ENCODE results near the gene ASB13. TPM values are rescaled to one million over a fixed set of nuclear protein-coding genes. Genes with fewer than 3 reads are reported as not detected.
A peak's percentile ranks its signal among the peaks of the same experiment; 100 is the strongest.

Gene ASB13
- total RNA-seq, 3 donors from 2014 or later (not counting 1 experiment from before 2014, with no cell fraction given): 0.99 to 2.4 (median 1.4) TPM

- Mint-ChIP-seq H3K27me3 (ENCODE audit: low read depth in 2 of 2) (peaks cover 25 to 34% of the 10 kb centered on the region in 2 donors), H3K27ac (no peak overlapping the region)
- 69% methylated on average over 6 of the region's 8 CpGs for WGBS (ENCODE audit: insufficient coverage)
Measured at GRCh38 chr10:5670662-5671375, 4.4 kb upstream of the ASB13 start.

GRCh38 chr10:5669604-5670003 lies 3.2 kb upstream of the ASB13 start:
- Histone ChIP-seq H3K4me1 (ENCODE audit: control insufficient read depth, insufficient read depth, low read length) (peaks cover 11% of the 10 kb centered on the region), H3K9me3 (ENCODE audit: control insufficient read depth, insufficient read depth, low read length) (peaks cover 4% of the 10 kb centered on the region), H3K27ac (ENCODE audit: low read length) (no peak overlapping the region), H3K36me3 (ENCODE audit: control insufficient read depth, insufficient read depth, low read length) (no peaks in the 10 kb centered on the region), H3K4me3 (ENCODE audit: low read length) (no peak overlapping the region), H3K27me3 (ENCODE audit: control insufficient read depth, insufficient read depth, low read length) (peaks cover 7% of the 10 kb centered on the region)
- H3K4me3 Mint-ChIP-seq: no peak overlapping the region
- peaks cover 2 to 5% of the 10 kb centered on the region in 2 donors for H3K9me3 Mint-ChIP-seq
- no peaks in the 10 kb centered on the region for H3K36me3 Mint-ChIP-seq
- no peak for TF ChIP-seq CTCF (IDR thresholded peaks at IDR 0.05)
- intact Hi-C loops (cut with micrococcal nuclease): no loop called here
- H3K27ac Mint-ChIP-seq: no peak overlapping the region
- 83% methylated on average over 1 of the region's 1 CpG for WGBS (ENCODE audit: insufficient coverage)
- peaks cover 9 to 12% of the 10 kb centered on the region in 2 donors for H3K4me1 Mint-ChIP-seq
- ATAC-seq (no peak), DNase-seq (no peak)
- H3K27me3 Mint-ChIP-seq (ENCODE audit: low read depth in 2 of 2): peaks cover 25 to 31% of the 10 kb centered on the region in 2 donors

More at GRCh38 chr10:5670662-5671375, 4.4 kb upstream of the ASB13 start:
- H3K9me3 Mint-ChIP-seq: peaks cover 2 to 5% of the 10 kb centered on the region in 2 donors
- TF ChIP-seq CTCF (IDR thresholded peaks at IDR 0.05): no peak
- H3K4me1 Mint-ChIP-seq: peaks cover 7 to 9% of the 10 kb centered on the region in 2 donors
- peaks cover 4% of the 10 kb centered on the region for H3K9me3 ChIP-seq (ENCODE audit: control insufficient read depth, insufficient read depth, low read length)
- no peaks in the 10 kb centered on the region for H3K36me3 Mint-ChIP-seq
- H3K4me1 ChIP-seq (ENCODE audit: control insufficient read depth, insufficient read depth, low read length): peaks cover 9% of the 10 kb centered on the region
- H3K27me3 ChIP-seq (ENCODE audit: control insufficient read depth, insufficient read depth, low read length): peaks cover 7% of the 10 kb centered on the region
- ATAC-seq (no peak), DNase-seq (no peak)
- no peak overlapping the region for H3K4me3 ChIP-seq (ENCODE audit: low read length)
- intact Hi-C loops (cut with micrococcal nuclease): no loop called here
- H3K4me3 Mint-ChIP-seq: no peak overlapping the region
- no peaks in the 10 kb centered on the region for H3K36me3 ChIP-seq (ENCODE audit: control insufficient read depth, insufficient read depth, low read length)
- H3K27ac ChIP-seq (ENCODE audit: low read length): no peak overlapping the region

DNA sequence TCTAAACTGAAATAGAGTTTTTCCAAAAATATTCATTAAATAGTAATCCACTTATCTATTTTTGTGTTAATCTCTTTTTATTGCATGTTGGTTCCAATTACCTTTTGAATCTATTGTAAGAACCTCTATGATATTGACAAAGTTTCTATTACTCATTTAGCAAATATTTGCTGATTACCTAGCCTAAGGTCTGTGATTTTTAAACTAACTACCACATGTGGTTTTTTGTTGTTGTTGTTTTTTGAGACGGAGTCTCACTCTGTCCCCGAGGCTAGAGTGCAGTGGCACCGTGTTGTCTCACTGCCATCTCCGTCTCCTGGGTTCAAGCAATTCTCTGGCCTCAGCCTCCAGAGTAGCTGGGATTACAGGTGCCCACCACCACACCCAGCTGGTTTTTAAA lies 2.0 kb upstream of the ASB13 start:
- TF ChIP-seq CTCF (IDR thresholded peaks at IDR 0.05): no peak
- Mint-ChIP-seq H3K9me3 (peaks cover 0 to 5% of the 10 kb centered on the region in 2 donors), H3K27ac (no peak overlapping the region), H3K27me3 (ENCODE audit: low read depth in 2 of 2) (peaks cover 26 to 34% of the 10 kb centered on the region in 2 donors), H3K4me1 (peaks cover 9 to 12% of the 10 kb centered on the region in 2 donors), H3K4me3 (peak overlapping the region; percentile 75), H3K36me3 (no peaks in the 10 kb centered on the region)
- H3K4me1 ChIP-seq (ENCODE audit: control insufficient read depth, insufficient read depth, low read length): peaks cover 11% of the 10 kb centered on the region
- H3K4me3 ChIP-seq (ENCODE audit: low read length): no peak overlapping the region
- ATAC-seq: no peak
- intact Hi-C loops (cut with micrococcal nuclease): no loop called here
- no peak for DNase-seq
- H3K27me3 ChIP-seq (ENCODE audit: control insufficient read depth, insufficient read depth, low read length): peaks cover 7% of the 10 kb centered on the region
- WGBS (ENCODE audit: insufficient coverage): 94% methylated on average over 4 of the region's 4 CpGs
- H3K36me3 ChIP-seq (ENCODE audit: control insufficient read depth, insufficient read depth, low read length): no peaks in the 10 kb centered on the region
- no peak overlapping the region for H3K27ac ChIP-seq (ENCODE audit: low read length)
- H3K9me3 ChIP-seq (ENCODE audit: control insufficient read depth, insufficient read depth, low read length): peaks cover 4% of the 10 kb centered on the region

Measured in natural killer cell (primary cell).